Body of pancreas (tissue), 4 donors: ENCODE data around the gene COPA.

Experiments used
- CTCF ChIP-seq, 7 experiments: fragments of 450-650 bp in 4 of 7; fragments of 200-600 bp in 3 of 7; sonication (generic) in 3 of 7; IDR thresholded peaks; one replicate each; pipeline ENCODE4 v1.5.1; 2016 to 2019; ENCODE audit warnings: antibody characterized with exemption in 7 of 7
- POLR2A ChIP-seq, 3 donors: fragments of 450-650 bp; IDR thresholded peaks; one replicate each; pipeline ENCODE4 v1.6.1; 2016; ENCODE audit warnings: antibody characterized with exemption in 3 of 3, mild to moderate bottlenecking in 2 of 3

DNA sequence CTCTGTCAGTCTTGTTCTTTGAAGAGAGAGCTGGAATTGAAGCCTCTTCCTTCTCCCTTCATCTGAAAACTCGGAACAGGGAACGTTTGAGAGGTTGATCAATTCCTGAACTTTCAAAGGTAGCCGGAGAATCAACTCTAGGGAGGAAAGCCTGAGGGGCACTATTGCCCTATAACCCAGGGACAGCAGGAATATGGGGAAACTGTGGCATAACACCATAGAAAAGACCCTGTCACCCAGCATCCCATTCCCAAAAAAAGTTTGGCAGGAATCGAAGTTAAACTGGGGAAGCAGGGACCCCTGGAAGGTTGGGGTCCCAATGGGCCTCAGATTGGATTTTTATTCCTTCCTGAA is 18.7 kb upstream of the COPA start:
- TF ChIP-seq CTCF (IDR thresholded peaks at IDR 0.05) (no peak), POLR2A (IDR thresholded peaks at IDR 0.05) (no peak)
